HEK293 (cell line): Measurements from ENCODE around the gene PPM1E.

Source experiments
- BCL11A ChIP-seq: fragments of 450-650 bp; formaldehyde crosslinking; IDR thresholded peaks from 2 replicates; pipeline ENCODE4 v1.5.1; 2016; ENCODE audit warnings: low read depth, missing biosample characterization, missing genetic modification characterization
- EGR2 ChIP-seq: fragments of 450-650 bp; formaldehyde crosslinking; IDR thresholded peaks from 2 replicates; pipeline ENCODE4 v1.5.1; 2016; ENCODE audit warnings: low read depth, missing biosample characterization, missing genetic modification characterization
- KLF16 ChIP-seq: fragments of 450-650 bp; formaldehyde crosslinking; IDR thresholded peaks from 2 replicates; pipeline ENCODE4 v1.5.1; 2017; ENCODE audit warnings: missing biosample characterization, missing genetic modification characterization
- MZF1 ChIP-seq: fragments of 450-650 bp; formaldehyde crosslinking; IDR thresholded peaks from 2 replicates; pipeline ENCODE4 v1.5.1; 2017; ENCODE audit warnings: missing biosample characterization, missing genetic modification characterization, borderline replicate concordance
- PRDM1 ChIP-seq: fragments of 450-650 bp; formaldehyde crosslinking; IDR thresholded peaks from 2 replicates; pipeline ENCODE4; 2016; ENCODE audit warnings: missing biosample characterization, missing genetic modification characterization
- SCRT2 ChIP-seq: fragments of 450-650 bp; formaldehyde crosslinking; IDR thresholded peaks from 2 replicates; pipeline ENCODE4 v1.5.1; 2016; ENCODE audit warnings: missing biosample characterization, missing genetic modification characterization
- SP7 ChIP-seq: fragments of 450-650 bp; formaldehyde crosslinking; IDR thresholded peaks from 2 replicates; pipeline ENCODE4 v1.5.1; 2016; ENCODE audit warnings: missing biosample characterization, missing genetic modification characterization
- TRIM28 ChIP-seq: IDR thresholded peaks from 2 replicates; pipeline ENCODE4 v1.6.1; 2011; ENCODE audit warnings: low read length, control low read depth, borderline replicate concordance
- ZBTB1 ChIP-seq: fragments of 450-650 bp; formaldehyde crosslinking; IDR thresholded peaks from 2 replicates; pipeline ENCODE4 v1.5.1; 2016; ENCODE audit warnings: missing biosample characterization, missing genetic modification characterization
- ZBTB44 ChIP-seq: fragments of 450-650 bp; IDR thresholded peaks from 2 replicates; pipeline ENCODE4 v1.5.1; 2018; ENCODE audit warnings: missing biosample characterization, mild to moderate bottlenecking, missing genetic modification characterization
- ZEB2 ChIP-seq: fragments of 450-650 bp; formaldehyde crosslinking; IDR thresholded peaks from 2 replicates; pipeline ENCODE4 v1.5.1; 2016; ENCODE audit warnings: missing biosample characterization, missing genetic modification characterization
- ZFP69B ChIP-seq: fragments of 450-650 bp; formaldehyde crosslinking; IDR thresholded peaks from 2 replicates; pipeline ENCODE4 v1.5.1; 2016; ENCODE audit warnings: missing biosample characterization, missing genetic modification characterization
- ZNF10 ChIP-seq: fragments of 450-650 bp; formaldehyde crosslinking; IDR thresholded peaks from 2 replicates; pipeline ENCODE4 v1.5.1; 2017; ENCODE audit warnings: missing biosample characterization, missing genetic modification characterization
- ZNF112 ChIP-seq: fragments of 450-650 bp; formaldehyde crosslinking; IDR thresholded peaks from 2 replicates; pipeline ENCODE4 v1.5.0; 2017; ENCODE audit warnings: missing biosample characterization, missing genetic modification characterization
- ZNF121 ChIP-seq: fragments of 450-650 bp; formaldehyde crosslinking; IDR thresholded peaks from 2 replicates; pipeline ENCODE4 v1.5.1; 2016; ENCODE audit warnings: missing biosample characterization, missing genetic modification characterization
- ZNF133 ChIP-seq: fragments of 450-650 bp; formaldehyde crosslinking; IDR thresholded peaks from 2 replicates; pipeline ENCODE4 v1.5.1; 2016; ENCODE audit warnings: missing biosample characterization, missing genetic modification characterization
- ZNF16 ChIP-seq: fragments of 450-650 bp; formaldehyde crosslinking; IDR thresholded peaks from 2 replicates; pipeline ENCODE4 v1.5.1; 2016; ENCODE audit warnings: low read depth, missing biosample characterization, missing genetic modification characterization
- ZNF174 ChIP-seq: fragments of 450-650 bp; formaldehyde crosslinking; IDR thresholded peaks from 2 replicates; pipeline ENCODE4 v1.5.0; 2017; ENCODE audit warnings: missing biosample characterization, mild to moderate bottlenecking, missing genetic modification characterization
- ZNF23 ChIP-seq: fragments of 450-650 bp; formaldehyde crosslinking; IDR thresholded peaks from 2 replicates; pipeline ENCODE4 v1.5.1; 2016; ENCODE audit warnings: missing biosample characterization, missing genetic modification characterization, borderline replicate concordance
- ZNF274 ChIP-seq, 2 experiments: fragments of 200-500 bp in 1 of 2; fragments of 450-650 bp in 1 of 2; sonication (Bioruptor generic) in 1 of 2; formaldehyde crosslinking in 1 of 2; IDR thresholded peaks; 2 replicates each; pipeline versions ENCODE4 v1.5.1 to v1.6.1; 2014 to 2016; ENCODE audit warnings: borderline replicate concordance in 1 of 2, inconsistent platforms in 1 of 2, low read length in 1 of 2, missing biosample characterization in 1 of 2, missing genetic modification characterization in 1 of 2
- ZNF302 ChIP-seq: fragments of 450-650 bp; formaldehyde crosslinking; IDR thresholded peaks from 2 replicates; pipeline ENCODE4 v1.5.1; 2016; ENCODE audit warnings: missing biosample characterization, missing genetic modification characterization, low read depth
- ZNF341 ChIP-seq: fragments of 450-650 bp; formaldehyde crosslinking; IDR thresholded peaks from 2 replicates; pipeline ENCODE4; 2016; ENCODE audit warnings: low read depth, missing biosample characterization, missing genetic modification characterization
- ZNF404 ChIP-seq: fragments of 450-650 bp; formaldehyde crosslinking; IDR thresholded peaks from 2 replicates; pipeline ENCODE4 v1.5.1; 2017; ENCODE audit warnings: missing biosample characterization, missing genetic modification characterization
- ZNF623 ChIP-seq: fragments of 450-650 bp; formaldehyde crosslinking; IDR thresholded peaks from 2 replicates; pipeline ENCODE4 v1.5.1; 2016; ENCODE audit warnings: missing biosample characterization, missing genetic modification characterization
- ZNF670 ChIP-seq: fragments of 450-650 bp; formaldehyde crosslinking; IDR thresholded peaks from 2 replicates; pipeline ENCODE4 v1.5.1; 2016; ENCODE audit warnings: missing biosample characterization, missing genetic modification characterization, low read depth
- ZNF791 ChIP-seq: fragments of 450-650 bp; formaldehyde crosslinking; IDR thresholded peaks from 2 replicates; pipeline ENCODE4 v1.5.1; 2016; ENCODE audit warnings: missing biosample characterization, missing genetic modification characterization
- ZNF830 ChIP-seq: fragments of 450-650 bp; IDR thresholded peaks from 2 replicates; pipeline ENCODE4 v1.5.0; 2018; ENCODE audit warnings: missing biosample characterization, missing genetic modification characterization, low read depth, mild to moderate bottlenecking, moderate library complexity
- ZSCAN5A ChIP-seq: fragments of 450-650 bp; formaldehyde crosslinking; IDR thresholded peaks from 2 replicates; pipeline ENCODE4 v1.5.1; 2016; ENCODE audit warnings: missing biosample characterization, missing genetic modification characterization
- TF ChIP-seq, protein P1 (sequence below): fragments of 450-650 bp; formaldehyde crosslinking; IDR thresholded peaks from 2 replicates; pipeline ENCODE4; 2016; ENCODE audit warnings: missing biosample characterization, missing genetic modification characterization
- TF ChIP-seq, protein P2 (sequence below): fragments of 450-650 bp; formaldehyde crosslinking; IDR thresholded peaks from 2 replicates; pipeline ENCODE4 v1.5.1; 2016; ENCODE audit warnings: missing biosample characterization, missing genetic modification characterization

The PPM1E gene

GRCh38 chr17:58822148-58823050 is 66.7 kb downstream of the PPM1E start (continued):
- TF ChIP-seq KLF16 (tag by site-specific recombination) (no peak), ZSCAN5A (no peak), ZNF121 (peak; percentile 67), BCL11A (tag by site-specific recombination) (no peak), PRDM1 (tag by site-specific recombination) (no peak), MZF1 (tag by site-specific recombination) (peak; percentile 49; the same call in 1 of the 2 replicates), ZNF274 (IDR thresholded peaks at IDR 0.05; ENCODE audit: low read length) (no peak), ZNF274 (tag by site-specific recombination; IDR thresholded peaks at IDR 0.05; ENCODE audit: borderline replicate concordance) (no peak), ZNF830 (no peak), ZNF10 (tag by site-specific recombination) (no peak), SP7 (no peak), ZNF112 (tag by site-specific recombination) (no peak), ZNF623 (tag by site-specific recombination) (peak; percentile 89), EGR2 (no peak), ZNF23 (tag by site-specific recombination) (no peak; the same call in 1 of the 2 replicates), ZBTB44 (tag by site-specific recombination) (no peak), ZNF341 (tag by site-specific recombination) (peak; percentile 50; the same call in 1 of the 2 replicates), ZNF133 (tag by site-specific recombination) (no peak), SCRT2 (no peak), ZFP69B (tag by site-specific recombination) (no peak), TRIM28 (no peak), ZNF791 (peak; percentile 87), ZNF16 (0 out of 2 replicates have a peak, but pooled peaks have one; percentile 18), ZNF670 (tag by site-specific recombination) (0 out of 2 replicates have a peak, but pooled peaks have one; percentile 51), ZEB2 (tag by site-specific recombination) (no peak), ZBTB1 (tag by site-specific recombination) (peak; percentile 83; the same call in 1 of the 2 replicates), ZNF174 (tag by site-specific recombination) (no peak), ZNF302 (tag by site-specific recombination) (no peak), ZNF404 (tag by site-specific recombination) (peak; percentile 82; the same call in 1 of the 2 replicates)
- TF ChIP-seq, protein P1, sequence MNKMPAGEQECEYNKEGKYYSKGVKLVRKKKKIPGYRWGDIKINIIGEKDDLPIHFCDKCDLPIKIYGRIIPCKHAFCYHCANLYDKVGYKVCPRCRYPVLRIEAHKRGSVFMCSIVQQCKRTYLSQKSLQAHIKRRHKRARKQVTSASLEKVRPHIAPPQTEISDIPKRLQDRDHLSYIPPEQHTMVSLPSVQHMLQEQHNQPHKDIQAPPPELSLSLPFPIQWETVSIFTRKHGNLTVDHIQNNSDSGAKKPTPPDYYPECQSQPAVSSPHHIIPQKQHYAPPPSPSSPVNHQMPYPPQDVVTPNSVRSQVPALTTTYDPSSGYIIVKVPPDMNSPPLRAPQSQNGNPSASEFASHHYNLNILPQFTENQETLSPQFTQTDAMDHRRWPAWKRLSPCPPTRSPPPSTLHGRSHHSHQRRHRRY (tag by site-specific recombination) = no peak
- TF ChIP-seq, protein P2, sequence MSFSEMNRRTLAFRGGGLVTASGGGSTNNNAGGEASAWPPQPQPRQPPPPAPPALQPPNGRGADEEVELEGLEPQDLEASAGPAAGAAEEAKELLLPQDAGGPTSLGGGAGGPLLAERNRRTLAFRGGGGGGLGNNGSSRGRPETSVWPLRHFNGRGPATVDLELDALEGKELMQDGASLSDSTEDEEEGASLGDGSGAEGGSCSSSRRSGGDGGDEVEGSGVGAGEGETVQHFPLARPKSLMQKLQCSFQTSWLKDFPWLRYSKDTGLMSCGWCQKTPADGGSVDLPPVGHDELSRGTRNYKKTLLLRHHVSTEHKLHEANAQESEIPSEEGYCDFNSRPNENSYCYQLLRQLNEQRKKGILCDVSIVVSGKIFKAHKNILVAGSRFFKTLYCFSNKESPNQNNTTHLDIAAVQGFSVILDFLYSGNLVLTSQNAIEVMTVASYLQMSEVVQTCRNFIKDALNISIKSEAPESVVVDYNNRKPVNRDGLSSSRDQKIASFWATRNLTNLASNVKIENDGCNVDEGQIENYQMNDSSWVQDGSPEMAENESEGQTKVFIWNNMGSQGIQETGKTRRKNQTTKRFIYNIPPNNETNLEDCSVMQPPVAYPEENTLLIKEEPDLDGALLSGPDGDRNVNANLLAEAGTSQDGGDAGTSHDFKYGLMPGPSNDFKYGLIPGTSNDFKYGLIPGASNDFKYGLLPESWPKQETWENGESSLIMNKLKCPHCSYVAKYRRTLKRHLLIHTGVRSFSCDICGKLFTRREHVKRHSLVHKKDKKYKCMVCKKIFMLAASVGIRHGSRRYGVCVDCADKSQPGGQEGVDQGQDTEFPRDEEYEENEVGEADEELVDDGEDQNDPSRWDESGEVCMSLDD (tag by site-specific recombination) = no peak
